Measurements from ENCODE around the gene LMO4. TPM values are rescaled to one million over a fixed set of nuclear protein-coding genes. Genes with fewer than 3 reads are reported as not detected.
A peak's percentile ranks its signal among the peaks of the same experiment; 100 is the strongest.

Gene LMO4
- total and polyA plus RNA-seq, 10 of the 15 experiments (the other 5 are each of a cell fraction or from before 2014, with no cell fraction given) = 3.8 to 76.6 (median 20.7) TPM

GRCh38 chr1:87335175-87335884 is 6.7 kb downstream of the LMO4 start (continued):
- TF ChIP-seq CEBPZ (IDR thresholded peaks at IDR 0.05; ENCODE audit: low read depth, low read length) (no peak), RBBP5 (conservative IDR thresholded peaks at IDR 0.05) (no peak), POLR2A (IDR thresholded peaks at IDR 0.05; ENCODE audit: low read depth, low read length) (peak; percentile 79), PAX5 (IDR thresholded peaks at IDR 0.05; ENCODE audit: borderline replicate concordance, low read depth, low read length) (no peak), BCL11A (IDR thresholded peaks at IDR 0.05; ENCODE audit: low read depth, low read length) (no peak), HDGF (IDR thresholded peaks at IDR 0.05) (no peak), RAD51 (IDR thresholded peaks at IDR 0.05) (no peak), CEBPB (IDR thresholded peaks at IDR 0.05; ENCODE audit: borderline replicate concordance in 1 of 2, low read depth in 2 of 2, low read length in 2 of 2) (no peak), TAF1 (IDR thresholded peaks at IDR 0.05; ENCODE audit: borderline replicate concordance, low read depth, low read length) (peak; percentile 25; the same call in 1 of the 2 replicates), IRF5 (IDR thresholded peaks at IDR 0.05; ENCODE audit: borderline replicate concordance) (no peak), PAX8 (IDR thresholded peaks at IDR 0.05) (no peak), NRF1 (conservative IDR thresholded peaks at IDR 0.05; ENCODE audit: low read depth, low read length) (no peak), EP300 (IDR thresholded peaks at IDR 0.05; ENCODE audit: borderline replicate concordance in 1 of 2, control insufficient read depth in 1 of 2, low read depth in 2 of 2, low read length in 2 of 2) (no peak), CREB1 (IDR thresholded peaks at IDR 0.05; ENCODE audit: low read depth) (no peak), LARP7 (IDR thresholded peaks at IDR 0.05) (peak; percentile 52; the same call in 1 of the 2 replicates), YY1 (IDR thresholded peaks at IDR 0.05; ENCODE audit: low read depth, low read length) (0 out of 2 replicates have a peak, but pooled peaks have one; percentile 51), NR2F1 (conservative IDR thresholded peaks at IDR 0.05) (peak; percentile 61), TCF3 (IDR thresholded peaks at IDR 0.05; ENCODE audit: borderline replicate concordance, insufficient read depth, low read depth, low read length) (no peak)
- TF ChIP-seq, protein P1, sequence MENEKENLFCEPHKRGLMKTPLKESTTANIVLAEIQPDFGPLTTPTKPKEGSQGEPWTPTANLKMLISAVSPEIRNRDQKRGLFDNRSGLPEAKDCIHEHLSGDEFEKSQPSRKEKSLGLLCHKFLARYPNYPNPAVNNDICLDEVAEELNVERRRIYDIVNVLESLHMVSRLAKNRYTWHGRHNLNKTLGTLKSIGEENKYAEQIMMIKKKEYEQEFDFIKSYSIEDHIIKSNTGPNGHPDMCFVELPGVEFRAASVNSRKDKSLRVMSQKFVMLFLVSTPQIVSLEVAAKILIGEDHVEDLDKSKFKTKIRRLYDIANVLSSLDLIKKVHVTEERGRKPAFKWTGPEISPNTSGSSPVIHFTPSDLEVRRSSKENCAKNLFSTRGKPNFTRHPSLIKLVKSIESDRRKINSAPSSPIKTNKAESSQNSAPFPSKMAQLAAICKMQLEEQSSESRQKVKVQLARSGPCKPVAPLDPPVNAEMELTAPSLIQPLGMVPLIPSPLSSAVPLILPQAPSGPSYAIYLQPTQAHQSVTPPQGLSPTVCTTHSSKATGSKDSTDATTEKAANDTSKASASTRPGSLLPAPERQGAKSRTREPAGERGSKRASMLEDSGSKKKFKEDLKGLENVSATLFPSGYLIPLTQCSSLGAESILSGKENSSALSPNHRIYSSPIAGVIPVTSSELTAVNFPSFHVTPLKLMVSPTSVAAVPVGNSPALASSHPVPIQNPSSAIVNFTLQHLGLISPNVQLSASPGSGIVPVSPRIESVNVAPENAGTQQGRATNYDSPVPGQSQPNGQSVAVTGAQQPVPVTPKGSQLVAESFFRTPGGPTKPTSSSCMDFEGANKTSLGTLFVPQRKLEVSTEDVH (IDR thresholded peaks at IDR 0.05; ENCODE audit: low read depth, partially characterized antibody) = no peak
- TF ChIP-seq, protein P2, sequence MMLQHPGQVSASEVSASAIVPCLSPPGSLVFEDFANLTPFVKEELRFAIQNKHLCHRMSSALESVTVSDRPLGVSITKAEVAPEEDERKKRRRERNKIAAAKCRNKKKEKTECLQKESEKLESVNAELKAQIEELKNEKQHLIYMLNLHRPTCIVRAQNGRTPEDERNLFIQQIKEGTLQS (IDR thresholded peaks at IDR 0.05; ENCODE audit: borderline replicate concordance, extremely low read depth, low read depth, low read length) = no peak
- TF ChIP-seq, protein P3, sequence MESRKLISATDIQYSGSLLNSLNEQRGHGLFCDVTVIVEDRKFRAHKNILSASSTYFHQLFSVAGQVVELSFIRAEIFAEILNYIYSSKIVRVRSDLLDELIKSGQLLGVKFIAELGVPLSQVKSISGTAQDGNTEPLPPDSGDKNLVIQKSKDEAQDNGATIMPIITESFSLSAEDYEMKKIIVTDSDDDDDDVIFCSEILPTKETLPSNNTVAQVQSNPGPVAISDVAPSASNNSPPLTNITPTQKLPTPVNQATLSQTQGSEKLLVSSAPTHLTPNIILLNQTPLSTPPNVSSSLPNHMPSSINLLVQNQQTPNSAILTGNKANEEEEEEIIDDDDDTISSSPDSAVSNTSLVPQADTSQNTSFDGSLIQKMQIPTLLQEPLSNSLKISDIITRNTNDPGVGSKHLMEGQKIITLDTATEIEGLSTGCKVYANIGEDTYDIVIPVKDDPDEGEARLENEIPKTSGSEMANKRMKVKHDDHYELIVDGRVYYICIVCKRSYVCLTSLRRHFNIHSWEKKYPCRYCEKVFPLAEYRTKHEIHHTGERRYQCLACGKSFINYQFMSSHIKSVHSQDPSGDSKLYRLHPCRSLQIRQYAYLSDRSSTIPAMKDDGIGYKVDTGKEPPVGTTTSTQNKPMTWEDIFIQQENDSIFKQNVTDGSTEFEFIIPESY (IDR thresholded peaks at IDR 0.05) = no peak
